ENCODE measurements around the gene CDK5RAP2.

GRCh38 chr9:120402741-120403542, 177.0 kb downstream of the CDK5RAP2 start:
- TF ChIP-seq CTCF (IDR thresholded peaks at IDR 0.05; ENCODE audit: borderline replicate concordance, extremely low read depth, low read length, poor library complexity, severe bottlenecking) (no peak), EZH2 (IDR thresholded peaks at IDR 0.05; ENCODE audit: borderline replicate concordance, low read depth, low read length, severe bottlenecking) (no peak)
